Cardiac septum (tissue), 1 donor: ENCODE measurements around the gene PDIA5. TPM values are rescaled to one million over a fixed set of nuclear protein-coding genes. Genes with fewer than 3 reads are reported as not detected.

ENCODE experiments used
- DNase-seq: peaks from one replicate; pipeline ENCODE4 v3.0.0-alpha.2; 2020; ENCODE audit warnings: low spot score
- intact Hi-C: fragments of 100-400 bp; cut with DNase I; formaldehyde crosslinking; loops from one replicate; pipeline ENCODE4 v1.14.0; 2022
- total RNA-seq: library from RNA; stranded (reverse); fragmentation: NEBNext Ultra II Directional; extraction: Animal tissue kit (Norgen Biotek cat#: 25700); gene quantifications from one replicate; pipeline ENCODE4 v1.2.1, GENCODE V29; 2021
- donor health status: DM: no; HTN: no; CAD: no.

The PDIA5 gene
- total RNA-seq, 1 donor from 2014 or later: 8.8 TPM

DNA sequence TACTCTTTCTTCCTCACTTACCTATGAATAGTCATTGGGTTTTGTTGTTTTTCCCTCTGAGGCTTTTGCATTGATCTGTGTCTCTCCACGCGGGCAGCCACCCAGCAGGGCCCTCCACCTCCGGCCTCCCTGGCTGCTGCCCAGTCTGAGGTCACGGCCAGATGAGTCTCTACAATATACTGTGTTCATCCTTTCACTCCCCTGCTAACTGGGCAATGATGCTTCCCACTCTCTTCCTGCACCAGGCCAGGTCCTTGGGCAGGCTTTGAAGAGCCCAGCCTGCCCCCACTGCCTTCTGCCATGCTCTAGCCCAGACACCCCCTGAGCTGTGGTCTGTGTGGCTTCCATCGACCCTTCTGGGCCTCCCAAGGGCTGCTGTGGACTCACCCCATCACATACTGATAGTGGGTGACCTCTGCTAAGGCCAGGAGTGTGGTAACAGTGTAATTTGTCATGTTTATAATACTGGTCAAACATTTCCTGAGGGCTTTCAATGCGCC is 18.0 kb downstream of the PDIA5 start:
- intact Hi-C loops: no loop called here
- no peak for DNase-seq

DNA sequence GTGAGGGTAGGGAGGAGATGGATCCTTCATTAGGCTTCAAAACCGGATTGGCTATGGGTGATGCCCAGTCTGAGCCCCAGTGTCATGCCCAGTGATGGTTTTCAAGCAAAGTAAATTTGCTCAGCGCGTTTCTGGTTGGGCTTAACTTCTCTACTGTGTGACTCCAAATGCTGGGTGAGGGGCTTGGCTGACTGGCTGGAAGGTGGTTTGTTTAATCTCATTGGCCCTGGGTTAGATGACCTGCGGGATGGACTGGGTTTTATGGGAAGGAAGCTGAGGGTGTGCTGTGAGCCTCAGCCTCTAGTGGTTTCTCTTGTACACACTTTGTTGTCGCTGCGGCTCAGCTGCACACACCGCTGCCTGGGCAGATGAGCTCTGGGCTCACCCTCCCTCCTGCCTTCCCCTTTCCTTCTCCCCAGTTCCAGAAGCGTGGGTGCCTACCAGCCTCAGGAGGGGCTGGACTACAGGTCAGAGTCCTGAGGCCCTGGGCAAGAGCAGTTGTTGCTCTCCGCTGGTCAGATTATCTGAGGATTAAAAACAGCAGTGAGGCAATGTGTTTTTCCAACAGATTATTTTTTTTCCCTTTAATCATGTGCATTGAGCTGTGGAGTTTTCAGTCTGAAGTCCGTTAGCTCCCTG is 18.6 kb downstream of the PDIA5 start:
- intact Hi-C loops: no loop called here
- DNase-seq: no peak

DNA sequence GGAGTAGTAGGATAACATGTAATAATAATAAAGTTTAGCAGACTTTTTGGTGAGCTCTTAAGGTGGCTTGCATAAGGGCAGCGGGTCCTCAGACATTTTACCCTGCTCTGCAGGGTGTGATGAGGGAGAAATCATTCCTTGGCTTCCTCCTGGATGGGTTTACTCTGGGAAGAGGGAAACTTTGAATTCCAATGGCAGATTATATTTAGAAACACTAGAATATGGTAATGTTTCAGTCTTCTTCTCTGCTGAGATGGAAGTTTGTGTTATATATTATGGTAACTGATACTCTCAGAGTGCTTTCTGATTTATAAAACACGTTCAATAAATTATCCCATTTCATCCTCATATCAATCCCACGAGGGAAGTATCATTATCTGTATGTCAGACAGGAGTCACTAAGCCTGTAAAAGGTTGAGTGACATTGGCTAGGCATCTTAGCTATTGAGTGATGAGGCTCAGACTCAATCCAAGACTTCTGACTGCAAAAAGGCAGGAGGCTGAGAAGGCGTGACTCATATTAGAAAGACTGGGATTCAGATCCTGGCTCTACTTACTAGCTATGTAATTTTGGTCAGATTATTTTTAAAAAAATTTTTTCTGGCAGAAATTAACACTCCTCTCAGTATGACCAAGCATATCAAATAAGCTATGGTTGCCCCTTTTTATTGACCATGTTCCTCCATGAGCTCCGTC is 19.3 kb downstream of the PDIA5 start:
- intact Hi-C loops: no loop called here
- DNase-seq: no peak

- DNase-seq: no peak
- intact Hi-C loops: no loop called here
Observed at GRCh38 chr3:123088387-123088786, 21.6 kb downstream of the PDIA5 start.

DNA sequence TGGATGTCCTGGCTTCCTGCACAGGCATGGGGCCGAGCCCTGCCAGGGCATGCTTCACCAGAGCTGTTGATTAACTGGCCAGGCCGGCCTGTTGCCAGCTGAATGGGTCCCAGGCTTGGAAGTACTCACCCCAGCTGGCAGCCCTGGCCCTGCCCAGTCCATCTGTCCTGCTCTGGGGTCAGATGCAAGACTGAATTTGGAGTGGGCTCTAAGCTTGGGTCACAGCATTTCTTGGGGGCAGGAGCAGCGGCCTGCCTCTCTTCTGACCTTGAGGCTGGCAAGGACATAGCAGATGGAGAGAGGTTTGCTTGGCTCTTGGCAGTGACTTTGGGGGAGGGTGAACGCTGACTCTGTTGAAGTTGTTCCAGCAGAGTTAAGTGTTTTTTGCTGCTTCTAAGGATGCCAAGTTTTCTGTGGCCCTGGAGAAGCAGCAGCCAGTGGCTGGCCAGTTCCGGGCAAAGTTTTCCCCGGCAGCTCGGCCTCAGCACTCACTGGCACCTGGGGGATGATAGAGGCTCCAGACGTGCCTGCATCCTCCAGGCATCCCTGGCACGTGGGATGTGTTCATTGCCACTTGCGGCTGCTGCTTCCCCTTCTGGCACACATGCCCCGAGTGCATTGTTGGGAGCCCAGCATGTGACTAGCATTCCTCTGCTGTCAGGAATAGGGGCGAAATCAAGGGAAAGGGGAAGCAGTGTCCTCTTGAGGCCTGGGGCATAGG is 22.9 kb downstream of the PDIA5 start:
- DNase-seq: peak; percentile 88
- intact Hi-C loops: loop anchor here (5.0 kb wide), 1 partner anchor 63 kb away; no protein-coding TSS in a partner anchor

- peak; percentile 44 for DNase-seq
- intact Hi-C loops: loop anchor here (5.0 kb wide), 1 partner anchor 61 kb away; no protein-coding TSS in a partner anchor
Observed at GRCh38 chr3:123090728-123091531, 24.1 kb downstream of the PDIA5 start.

DNA sequence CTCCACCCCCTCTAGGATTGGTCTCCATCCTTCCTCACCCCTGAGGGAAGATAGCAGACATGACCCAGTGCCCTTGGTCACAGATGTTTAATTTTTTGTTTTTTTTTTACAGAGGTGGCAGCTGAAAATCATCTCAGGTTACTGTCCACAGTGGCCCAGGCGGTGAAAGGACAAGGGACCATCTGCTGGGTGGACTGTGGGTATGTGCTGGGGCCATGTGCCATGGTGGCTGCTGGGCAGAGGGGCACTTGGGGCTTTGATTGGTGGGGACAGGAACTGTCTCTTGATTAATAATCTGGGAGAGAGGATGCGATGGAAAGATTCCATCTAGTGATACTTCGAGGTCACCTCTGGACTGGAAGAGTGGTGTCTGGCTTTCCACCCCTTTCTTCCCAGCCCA is 25.4 kb downstream of the PDIA5 start:
- DNase-seq: no peak
- intact Hi-C loops: loop anchor here (5.0 kb wide), 1 partner anchor 60 kb away; no protein-coding TSS in a partner anchor

GRCh38 chr3:123093696-123094095 is 26.9 kb downstream of the PDIA5 start:
- DNase-seq: peak; percentile 10
- intact Hi-C loops: loop anchor here (5.0 kb wide), 1 partner anchor 59 kb away; no protein-coding TSS in a partner anchor

- peak; percentile 50 for DNase-seq
- intact Hi-C loops: loop anchor here (5.0 kb wide), 2 partner anchors 58 to 152 kb away; no protein-coding TSS in a partner anchor
Observed at GRCh38 chr3:123094516-123095313, 27.9 kb downstream of the PDIA5 start.

DNA sequence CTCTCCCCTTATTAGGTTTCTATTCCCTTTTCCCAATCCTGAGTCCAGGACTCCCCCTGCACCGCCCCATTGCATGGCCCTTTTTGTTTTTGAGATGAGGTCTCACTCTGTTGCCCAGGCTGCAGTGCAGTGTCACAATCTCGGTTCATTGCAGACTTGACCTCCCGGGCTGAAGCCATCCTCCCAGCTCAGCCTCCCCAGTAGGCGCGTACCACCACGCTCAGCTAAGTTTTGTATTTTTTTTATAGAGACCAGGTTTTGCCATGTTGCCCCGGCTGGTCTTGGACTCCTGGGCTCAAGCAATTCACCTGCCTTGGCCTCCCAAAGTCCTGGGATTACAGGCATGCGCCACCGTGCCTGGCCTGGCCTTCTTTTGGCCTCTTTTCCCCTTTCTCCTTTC is 29.3 kb downstream of the PDIA5 start:
- intact Hi-C loops: loop anchor here (5.0 kb wide), 1 partner anchor 154 kb away; no protein-coding TSS in a partner anchor
- peak; percentile 62 for DNase-seq

DNA sequence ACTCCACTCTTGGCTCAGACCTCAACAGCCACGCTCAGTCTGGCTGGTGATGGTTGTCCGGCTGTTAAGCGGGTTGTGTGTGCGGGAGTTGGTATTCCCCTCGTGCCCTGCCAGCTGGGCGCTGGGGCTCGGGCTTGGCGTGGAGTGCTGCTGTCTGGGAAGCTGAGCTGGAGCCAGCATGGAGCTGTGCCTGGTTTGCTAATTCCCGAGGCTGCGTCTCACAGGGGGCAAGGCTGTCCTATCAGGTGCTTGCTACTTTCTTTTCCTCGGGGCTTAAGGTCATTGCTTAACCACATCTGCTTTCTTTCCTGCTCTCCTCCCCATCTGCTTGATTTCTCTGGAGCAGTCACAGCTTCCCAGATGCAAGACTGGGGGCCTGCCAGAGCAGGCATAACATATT is 29.9 kb downstream of the PDIA5 start:
- DNase-seq: peak; percentile 89
- intact Hi-C loops: loop anchor here (5.0 kb wide), 1 partner anchor 154 kb away; no protein-coding TSS in a partner anchor

- intact Hi-C loops: loop anchor here (5.0 kb wide), 1 partner anchor 156 kb away; no protein-coding TSS in a partner anchor
- DNase-seq: peak; percentile 44
Observed at GRCh38 chr3:123098426-123099330, 31.9 kb downstream of the PDIA5 start.

GRCh38 chr3:123099331-123100192 is 32.7 kb downstream of the PDIA5 start:
- intact Hi-C loops: loop anchor here (5.0 kb wide), 1 partner anchor 157 kb away; no protein-coding TSS in a partner anchor
- DNase-seq: peak; percentile 43

DNA sequence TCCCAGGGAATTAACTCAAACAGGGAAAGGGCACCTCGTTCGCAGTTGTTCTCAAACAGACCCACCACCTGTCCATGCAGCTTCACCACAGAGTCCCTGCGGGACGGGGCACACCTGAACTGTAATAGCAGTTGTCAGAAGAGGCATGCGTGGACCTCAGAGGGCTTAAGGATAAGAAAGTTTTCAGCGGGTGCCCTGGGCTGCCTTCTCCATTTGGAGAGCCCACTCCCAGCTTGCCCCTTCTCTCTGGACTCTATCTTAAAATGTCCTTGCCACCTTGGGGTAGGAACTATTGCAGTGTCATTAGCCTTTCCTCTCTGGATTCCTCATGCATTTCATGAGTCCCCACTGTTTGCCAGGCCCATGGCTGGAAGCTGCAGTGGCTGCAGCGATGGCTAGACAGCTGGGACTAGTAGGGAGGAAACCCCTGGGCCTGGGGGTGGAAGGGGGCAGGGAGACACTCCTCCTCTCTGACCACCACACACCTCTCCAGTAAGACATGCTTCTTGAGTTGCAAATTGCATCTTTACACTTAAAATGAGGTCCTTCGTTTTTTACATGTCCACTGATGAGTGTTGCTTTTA is 33.5 kb downstream of the PDIA5 start:
- intact Hi-C loops: no loop called here
- DNase-seq: peak; percentile 63

DNA sequence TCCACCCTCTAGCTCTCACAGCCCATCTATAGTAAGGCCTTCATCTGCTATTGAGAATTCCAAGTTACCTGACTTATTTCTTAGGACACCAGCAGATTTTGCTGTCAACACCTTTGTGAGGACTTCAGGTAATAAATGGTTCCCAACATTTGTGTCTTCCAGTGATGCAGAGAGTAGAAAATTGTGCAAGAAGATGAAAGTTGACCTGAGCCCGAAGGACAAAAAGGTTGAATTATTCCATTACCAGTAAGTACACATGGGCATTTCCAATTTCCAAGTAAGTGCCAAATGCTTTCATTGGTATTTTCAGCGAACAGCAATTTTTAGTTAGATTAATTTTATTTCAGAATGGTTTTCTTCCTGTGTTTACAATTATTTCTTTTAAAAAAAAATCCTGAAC is 35.4 kb downstream of the PDIA5 start:
- intact Hi-C loops: no loop called here
- no peak for DNase-seq

DNA sequence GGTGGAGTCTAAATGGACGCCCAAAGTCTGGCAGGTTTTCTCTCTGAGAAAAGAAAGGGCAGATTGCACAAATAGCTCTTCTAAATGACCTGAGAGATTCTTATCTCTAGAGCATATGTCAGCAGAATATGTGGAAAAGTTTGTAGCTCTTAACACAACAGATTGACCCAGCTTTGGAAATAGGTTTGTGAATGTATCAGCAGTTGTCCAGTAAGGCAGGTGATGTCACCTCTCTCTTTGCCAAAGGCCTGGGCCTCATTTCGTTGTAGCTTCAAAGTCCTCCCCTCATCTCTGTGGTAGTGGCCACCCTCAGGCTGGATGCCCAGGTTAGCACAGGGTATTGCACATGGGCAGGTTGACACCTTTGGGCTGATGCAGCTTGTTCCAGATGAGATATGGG is 36.0 kb downstream of the PDIA5 start:
- DNase-seq: no peak
- intact Hi-C loops: no loop called here
